NCI-H345 treated with DMSO at 0.1 percent for 48 hours (cell line): ENCODE data around the gene CHCHD3.
A peak's percentile ranks its signal among the peaks of the same experiment; 100 is the strongest.
"Not testable (repeated sequence)": the region's sequence is repeated elsewhere in the genome, so short reads cannot be mapped to it uniquely, and the experiment has no call there.

Source experiments
- DNase-seq: peaks from one replicate; lab custom pipeline; 2025; ENCODE audit not compliant: unreplicated experiment; lab: John Stamatoyannopoulos, UW

Gene CHCHD3

GRCh38 chr7:133047321-133047720 lies 34.6 kb downstream of the CHCHD3 start:
- no peak for DNase-seq

DNA sequence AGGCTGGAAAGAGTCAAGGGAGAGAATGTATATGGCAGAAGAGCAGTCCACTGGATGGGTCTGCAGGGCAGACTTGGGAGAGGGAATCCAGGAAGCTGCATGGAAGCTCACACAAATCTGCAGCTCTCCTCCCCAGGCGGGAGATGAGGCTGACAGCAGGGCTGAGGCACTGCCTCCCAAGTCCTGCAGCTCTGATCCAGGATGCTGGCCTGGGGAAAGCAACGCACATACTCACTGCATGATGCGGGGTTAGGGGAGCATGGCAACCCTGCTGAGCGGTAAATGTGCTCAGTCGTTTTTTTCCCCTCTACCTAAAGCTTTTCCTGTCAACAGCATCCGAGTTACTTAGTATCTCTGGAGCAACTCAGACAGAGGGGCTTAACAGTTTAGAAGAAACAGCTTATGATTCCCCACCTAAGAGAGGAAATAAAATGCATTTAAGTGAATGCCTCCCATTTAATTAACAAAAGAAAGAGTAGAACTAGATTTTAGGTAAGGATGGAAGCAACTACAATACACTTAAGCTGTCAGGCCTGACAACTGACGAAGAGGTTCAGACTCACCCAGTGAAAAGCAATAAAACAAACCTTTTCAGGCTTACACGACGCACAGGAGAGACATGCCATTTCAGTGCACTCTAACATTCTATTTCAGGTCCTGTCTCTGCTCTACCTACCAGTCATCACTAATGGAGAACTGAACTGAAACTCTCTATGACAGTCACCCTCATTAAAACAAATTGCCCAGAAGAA lies 37.0 kb downstream of the CHCHD3 start:
- DNase-seq, result no peak

DNA sequence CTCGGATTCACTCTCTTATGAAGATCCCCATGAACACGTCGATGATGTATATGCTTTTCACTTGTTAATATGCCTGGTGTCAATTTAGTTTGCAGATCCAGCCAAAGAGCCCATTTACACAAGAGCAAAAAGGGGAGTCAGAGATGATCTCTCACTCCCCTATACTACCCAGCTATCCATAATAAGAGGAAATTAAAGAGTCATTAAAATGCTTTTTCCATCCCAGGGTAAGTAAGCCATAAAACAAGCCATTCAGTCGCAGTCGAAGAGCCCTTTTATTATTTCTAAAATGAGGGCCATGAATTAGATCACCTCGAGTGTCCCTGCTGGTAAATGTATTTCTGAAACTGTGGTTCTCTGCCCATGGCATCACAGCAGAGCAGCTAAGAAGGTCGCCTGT lies 41.2 kb downstream of the CHCHD3 start:
- no peak for DNase-seq

- no peak for DNase-seq
These were observed 41.7 kb downstream of the CHCHD3 start for GRCh38 chr7:133040178-133040577.

DNA sequence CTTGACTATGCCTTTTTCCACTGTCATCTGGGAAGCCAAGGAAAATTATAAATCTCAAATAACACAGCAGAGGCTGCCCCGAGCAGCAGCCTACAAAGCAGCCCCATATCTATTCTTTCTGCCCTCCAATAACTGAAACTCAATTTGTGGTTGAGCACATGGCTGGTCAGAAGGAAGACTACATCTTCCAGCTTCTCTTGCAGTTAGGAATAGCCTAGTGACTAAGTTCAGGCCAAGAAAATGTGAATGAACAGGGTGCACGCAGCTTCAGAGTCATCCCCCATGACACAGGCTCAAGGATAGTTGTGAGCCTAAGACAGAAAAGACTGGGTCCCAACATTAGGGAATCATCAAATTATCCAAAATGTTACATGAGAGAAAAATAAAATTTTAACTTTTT lies 42.3 kb downstream of the CHCHD3 start:
- DNase-seq, result no peak

DNA sequence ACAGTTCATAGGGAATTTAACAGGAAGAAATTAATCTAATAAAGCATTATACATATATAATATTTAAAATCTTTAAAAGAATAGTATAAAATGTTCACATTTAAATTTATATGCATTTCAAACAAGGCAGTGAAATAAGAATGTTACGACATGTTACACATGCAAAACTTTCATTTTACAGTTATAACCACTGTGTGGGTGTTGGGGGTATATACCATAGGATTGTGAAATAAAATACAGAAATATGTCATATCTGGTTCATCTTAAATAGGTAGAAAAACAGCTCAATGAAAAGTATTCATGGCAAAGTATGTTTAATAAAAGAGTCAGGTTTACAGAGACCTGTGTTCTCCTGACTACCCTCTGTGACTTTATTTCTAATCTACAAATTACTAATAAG lies 45.6 kb downstream of the CHCHD3 start:
- DNase-seq, result no peak

- not testable (repeated sequence) for DNase-seq
These were observed 46.6 kb downstream of the CHCHD3 start for GRCh38 chr7:133035240-133035639.

- DNase-seq, result no peak
These were observed 51.5 kb downstream of the CHCHD3 start for GRCh38 chr7:133030346-133030745.

- no peak for DNase-seq
These were observed 52.4 kb downstream of the CHCHD3 start for GRCh38 chr7:133029463-133029862.

DNA sequence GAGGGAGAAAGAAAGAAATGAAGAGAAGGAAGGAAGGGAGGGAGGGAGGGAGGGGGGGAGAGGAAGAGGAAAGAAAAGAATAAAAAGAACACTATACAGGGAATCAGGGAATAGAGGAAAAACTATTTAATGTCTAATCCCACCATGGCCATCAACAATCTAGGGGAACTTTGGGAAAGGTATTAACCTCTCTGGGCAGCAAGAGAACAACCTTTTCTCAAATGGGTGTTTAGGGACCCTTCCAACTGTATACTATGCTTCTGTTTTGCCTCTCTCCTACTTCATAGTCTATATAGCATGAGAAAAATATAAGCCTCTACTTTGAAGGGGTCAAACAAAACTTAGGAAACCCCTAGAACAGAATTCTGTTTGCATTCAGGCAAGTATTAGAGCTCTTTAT lies 54.5 kb downstream of the CHCHD3 start:
- no peak for DNase-seq

DNA sequence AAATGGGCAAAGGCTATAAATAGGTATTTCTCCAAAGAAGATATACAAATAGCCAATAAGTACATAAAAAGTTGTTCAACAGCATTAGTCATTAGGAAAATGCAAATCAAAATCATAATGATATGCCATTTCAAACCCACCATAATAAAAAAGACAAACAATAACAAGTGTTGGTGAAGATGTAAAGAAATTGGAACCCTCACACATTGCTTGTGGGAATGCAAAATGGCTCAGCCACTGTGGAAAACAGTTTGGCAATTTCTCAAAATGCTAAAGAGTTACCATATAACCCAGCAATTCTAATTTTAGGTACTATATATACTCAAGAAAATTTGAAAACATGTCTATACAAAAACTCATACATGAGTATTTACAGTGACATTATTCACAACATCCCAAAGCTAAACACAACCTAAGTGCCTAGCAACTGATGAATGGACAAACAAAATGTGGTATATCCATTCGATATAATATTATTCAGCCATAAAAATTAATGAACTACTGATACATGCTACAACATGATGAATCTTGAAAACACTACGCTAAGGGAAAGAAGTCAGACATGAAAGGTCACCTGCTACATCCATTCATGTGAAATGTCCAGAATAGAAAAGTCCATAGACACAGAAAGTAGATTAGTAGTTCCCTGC lies 55.6 kb downstream of the CHCHD3 start:
- DNase-seq, result no peak

- no peak for DNase-seq
These were observed 56.8 kb downstream of the CHCHD3 start for GRCh38 chr7:133025056-133025455.

DNA sequence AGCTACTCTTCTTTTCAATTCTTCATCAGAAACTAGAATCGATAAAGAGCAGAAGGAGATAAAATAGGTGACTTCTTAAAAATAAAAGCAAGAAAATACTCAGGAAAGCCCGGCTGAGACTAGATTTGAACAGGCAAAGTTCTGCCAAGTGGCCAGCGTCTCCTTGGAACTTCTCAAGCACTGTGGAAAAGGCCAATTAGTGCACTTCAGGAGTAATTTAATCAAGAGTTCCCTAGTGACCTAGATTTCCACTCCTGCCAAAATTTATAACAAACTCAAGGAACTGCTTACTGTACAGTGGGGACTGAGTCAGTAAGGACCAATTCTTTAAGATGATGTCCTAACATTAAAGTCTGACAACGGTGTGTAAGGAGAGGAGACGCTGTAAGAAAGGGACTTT lies 57.3 kb downstream of the CHCHD3 start:
- DNase-seq, result no peak

DNA sequence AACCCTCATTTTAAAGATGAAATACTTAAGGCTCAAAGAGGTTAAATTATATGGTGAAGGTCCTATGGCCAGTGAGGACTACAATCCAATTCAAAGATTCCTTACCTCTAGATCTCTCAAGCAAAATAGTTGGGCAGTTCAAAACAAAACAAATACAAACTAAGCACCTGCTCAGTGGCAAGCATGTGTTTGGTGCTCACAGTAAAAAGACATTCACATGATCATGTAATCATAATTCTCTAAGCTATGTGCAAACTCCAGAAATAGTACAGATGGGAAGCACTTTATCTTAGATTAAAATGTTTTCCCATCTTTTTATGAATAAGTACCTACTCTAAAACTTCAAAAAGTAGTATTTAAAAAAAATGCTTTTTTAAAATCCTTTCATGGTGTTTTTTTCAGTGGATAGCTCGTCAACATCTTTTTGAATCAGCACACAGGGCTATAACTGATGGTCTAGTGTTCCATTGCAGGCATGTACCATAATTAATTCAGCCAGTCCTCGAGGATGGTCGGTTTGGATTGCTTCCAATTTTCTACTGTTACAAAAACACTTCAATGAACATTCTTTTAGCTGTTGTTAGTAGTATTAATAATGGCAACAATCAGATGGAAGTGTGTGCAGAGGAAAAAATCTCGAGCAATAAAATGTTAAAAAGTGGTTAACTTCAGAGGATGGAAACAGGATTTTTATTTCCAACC lies 58.4 kb downstream of the CHCHD3 start:
- peak; percentile 28 for DNase-seq

DNA sequence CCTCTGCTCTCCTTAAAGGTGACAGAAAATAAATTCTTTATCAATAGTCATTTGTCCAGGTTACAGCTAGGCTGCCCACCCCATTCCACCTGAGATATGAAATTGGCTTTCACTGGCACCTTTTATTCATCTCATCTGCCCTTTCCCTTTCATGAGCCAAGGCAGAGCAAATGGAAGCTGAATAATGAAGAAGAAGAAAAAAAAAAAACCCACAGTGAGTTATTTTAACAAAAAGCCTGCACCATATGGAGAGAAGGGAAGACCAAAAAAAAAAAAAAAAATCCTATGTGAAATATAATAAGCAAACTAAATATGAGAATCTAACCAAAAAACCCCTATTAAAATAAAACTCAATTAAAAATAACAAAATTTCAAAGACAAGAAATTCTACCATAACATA lies 59.2 kb downstream of the CHCHD3 start:
- no peak for DNase-seq

- DNase-seq, result no peak
These were observed 60.7 kb downstream of the CHCHD3 start for GRCh38 chr7:133021196-133021595.

DNA sequence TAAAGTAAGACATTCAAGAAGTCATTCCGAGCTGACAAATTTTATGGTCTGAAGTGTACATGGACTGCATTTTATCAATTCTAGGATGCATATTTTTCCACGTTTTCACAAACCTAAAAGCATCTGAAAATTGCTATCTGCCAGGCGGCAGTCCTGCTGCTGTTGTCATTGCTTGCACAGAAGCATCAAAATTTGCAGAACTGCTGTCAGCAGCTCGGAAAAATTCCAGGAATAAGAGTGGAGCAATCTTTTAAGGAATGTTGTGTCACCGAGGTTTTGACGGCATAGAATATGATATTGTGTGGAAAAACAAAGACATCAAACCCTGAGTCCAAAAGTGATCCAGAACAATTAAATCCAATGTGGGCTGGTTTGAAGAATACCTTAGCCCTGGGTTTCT lies 61.4 kb downstream of the CHCHD3 start:
- DNase-seq, result no peak

GRCh38 chr7:133019590-133019989 lies 62.3 kb downstream of the CHCHD3 start:
- DNase-seq, result no peak

DNA sequence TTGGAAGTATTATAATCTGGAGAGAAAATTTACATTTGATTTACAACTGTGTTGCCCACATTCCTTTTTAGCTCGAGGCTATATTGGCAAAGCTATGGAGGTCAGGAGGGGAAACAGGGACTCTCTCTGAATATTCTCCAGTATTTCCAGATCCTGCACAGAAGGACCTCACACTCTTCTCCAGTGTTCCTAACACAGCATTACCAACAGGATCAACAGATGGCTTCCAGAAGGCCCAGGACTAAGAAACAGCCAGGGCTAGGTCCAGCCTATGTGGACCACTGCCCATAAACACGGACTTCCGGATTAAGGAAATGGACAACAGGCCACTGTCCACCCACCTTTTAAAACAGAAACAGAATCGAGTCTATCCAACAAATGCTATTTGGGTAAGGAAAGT lies 65.3 kb downstream of the CHCHD3 start:
- no peak for DNase-seq

GRCh38 chr7:133015888-133016287 lies 66.0 kb downstream of the CHCHD3 start:
- no peak for DNase-seq

- DNase-seq, result no peak
These were observed 70.1 kb downstream of the CHCHD3 start for GRCh38 chr7:133011746-133012145.
